Measurements from ENCODE around the gene CXorf38.
"Not testable (repeated sequence)": the region's sequence is repeated elsewhere in the genome, so short reads cannot be mapped to it uniquely, and the experiment has no call there.

CXorf38 gene

DNA sequence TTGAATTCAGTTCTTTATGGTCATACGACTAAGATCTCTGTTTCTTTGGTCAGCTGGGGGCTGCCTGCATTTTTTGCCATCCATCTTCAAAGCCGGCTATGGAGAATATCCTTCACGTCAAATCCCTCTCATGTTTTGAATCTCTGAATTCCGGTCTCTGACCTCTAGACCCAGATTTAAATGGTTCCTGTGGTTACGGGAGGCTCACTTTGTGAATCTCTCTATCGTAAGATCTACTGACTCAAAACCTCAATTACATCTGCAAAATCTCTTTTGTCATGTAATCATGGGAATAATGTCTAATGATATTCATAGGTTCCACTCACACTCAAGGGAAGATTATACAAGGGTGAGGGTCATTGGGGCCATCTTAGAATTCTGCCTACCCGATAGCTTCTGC is 29.8 kb downstream of the CXorf38 start:
- TF ChIP-seq, protein P1, sequence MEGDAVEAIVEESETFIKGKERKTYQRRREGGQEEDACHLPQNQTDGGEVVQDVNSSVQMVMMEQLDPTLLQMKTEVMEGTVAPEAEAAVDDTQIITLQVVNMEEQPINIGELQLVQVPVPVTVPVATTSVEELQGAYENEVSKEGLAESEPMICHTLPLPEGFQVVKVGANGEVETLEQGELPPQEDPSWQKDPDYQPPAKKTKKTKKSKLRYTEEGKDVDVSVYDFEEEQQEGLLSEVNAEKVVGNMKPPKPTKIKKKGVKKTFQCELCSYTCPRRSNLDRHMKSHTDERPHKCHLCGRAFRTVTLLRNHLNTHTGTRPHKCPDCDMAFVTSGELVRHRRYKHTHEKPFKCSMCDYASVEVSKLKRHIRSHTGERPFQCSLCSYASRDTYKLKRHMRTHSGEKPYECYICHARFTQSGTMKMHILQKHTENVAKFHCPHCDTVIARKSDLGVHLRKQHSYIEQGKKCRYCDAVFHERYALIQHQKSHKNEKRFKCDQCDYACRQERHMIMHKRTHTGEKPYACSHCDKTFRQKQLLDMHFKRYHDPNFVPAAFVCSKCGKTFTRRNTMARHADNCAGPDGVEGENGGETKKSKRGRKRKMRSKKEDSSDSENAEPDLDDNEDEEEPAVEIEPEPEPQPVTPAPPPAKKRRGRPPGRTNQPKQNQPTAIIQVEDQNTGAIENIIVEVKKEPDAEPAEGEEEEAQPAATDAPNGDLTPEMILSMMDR (IDR thresholded peaks at IDR 0.05; ENCODE audit: insufficient read depth, low read depth, low read length, missing control alignments): no peak

DNA sequence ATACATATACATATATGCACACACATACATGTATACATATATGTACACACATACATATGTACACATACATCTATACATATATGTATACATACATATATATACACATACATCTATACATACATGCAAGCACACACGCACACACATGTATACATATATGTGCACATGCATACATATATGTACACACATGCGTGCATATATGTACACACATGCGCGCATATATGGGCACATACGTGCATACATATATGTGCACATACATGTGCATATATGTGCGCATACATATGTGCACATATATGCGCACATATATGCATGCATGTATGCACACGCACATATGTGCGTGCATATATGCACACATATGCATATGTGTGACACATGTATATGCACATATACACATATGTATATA is 31.4 kb downstream of the CXorf38 start:
- no peak overlapping the region for H3K4me3 ChIP-seq (ENCODE audit: low read length)
- TF ChIP-seq, protein P1 (IDR thresholded peaks at IDR 0.05; ENCODE audit: insufficient read depth, low read depth, low read length, missing control alignments): no peak
- no peak for DNase-seq (ENCODE audit: low read depth)

More for the DNA sequence above, 29.8 kb downstream of the CXorf38 start:
- H3K4me3 ChIP-seq (ENCODE audit: low read length): no peak overlapping the region
- DNase-seq (ENCODE audit: low read depth): no peak

DNA sequence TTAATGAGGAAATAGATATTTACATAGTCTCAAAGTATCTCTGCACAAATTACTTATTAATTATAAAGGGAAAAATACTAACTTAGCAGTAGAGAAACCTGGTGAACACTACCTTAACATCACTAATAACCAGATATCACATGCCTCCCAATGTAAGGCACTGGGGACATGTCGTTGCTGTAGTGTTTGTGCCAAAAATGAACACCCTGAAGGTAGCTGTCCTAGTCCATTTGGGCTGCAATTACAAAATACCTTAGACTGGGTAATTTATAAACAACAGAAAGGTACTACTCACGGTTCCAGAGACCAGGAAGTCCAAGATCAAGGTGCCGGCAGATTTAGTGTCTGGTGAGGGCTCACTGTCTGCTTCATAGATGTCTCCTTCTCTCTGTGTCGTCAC is 34.9 kb downstream of the CXorf38 start:
- TF ChIP-seq, protein P1 (IDR thresholded peaks at IDR 0.05; ENCODE audit: insufficient read depth, low read depth, low read length, missing control alignments): no peak
- no peak for DNase-seq (ENCODE audit: low read depth)
- no peak overlapping the region for H3K4me3 ChIP-seq (ENCODE audit: low read length)

DNA sequence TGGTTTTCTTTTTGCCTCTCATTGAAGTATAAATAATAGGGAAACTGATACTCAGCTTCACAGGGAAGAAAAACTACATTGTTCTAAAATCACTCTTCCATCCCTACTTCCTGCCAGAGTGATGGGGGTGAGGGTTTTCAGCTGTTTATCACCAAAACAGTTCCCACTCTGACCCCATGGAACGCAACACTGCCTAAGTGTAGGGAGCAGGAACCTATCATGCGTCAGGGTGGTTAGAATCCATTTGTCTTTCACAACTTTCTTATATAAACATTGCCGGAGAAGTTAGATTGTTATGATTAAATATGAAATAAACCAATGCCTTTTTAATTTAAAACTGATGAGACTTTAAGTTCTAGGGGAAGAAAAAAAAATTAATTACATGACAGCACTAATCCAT is 40.0 kb downstream of the CXorf38 start:
- no peak for DNase-seq (ENCODE audit: low read depth)
- TF ChIP-seq, protein P1 (IDR thresholded peaks at IDR 0.05; ENCODE audit: insufficient read depth, low read depth, low read length, missing control alignments): no peak
- no peak overlapping the region for H3K4me3 ChIP-seq (ENCODE audit: low read length)

DNA sequence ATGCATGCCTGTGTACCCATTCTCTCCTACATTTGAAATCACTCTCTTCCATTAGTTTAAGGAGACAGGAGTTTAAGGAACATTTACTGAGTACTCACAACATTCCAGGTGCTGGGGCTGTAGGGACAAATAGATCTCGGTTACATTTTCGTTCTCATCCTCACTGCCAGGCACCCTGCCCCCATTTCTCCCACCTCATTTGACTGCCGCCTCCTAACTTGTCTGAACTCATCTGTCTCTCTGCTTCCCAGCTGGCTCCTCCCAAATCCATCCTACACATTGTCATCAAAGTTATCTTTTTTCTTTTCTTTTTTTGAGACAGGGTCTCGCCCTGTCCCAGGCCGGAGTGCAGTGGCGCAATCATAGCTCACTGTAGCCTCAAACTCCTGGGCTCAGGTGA is 43.9 kb downstream of the CXorf38 start:
- TF ChIP-seq, protein P1 (IDR thresholded peaks at IDR 0.05; ENCODE audit: insufficient read depth, low read depth, low read length, missing control alignments): no peak
- no peak for DNase-seq (ENCODE audit: low read depth)
- no peak overlapping the region for H3K4me3 ChIP-seq (ENCODE audit: low read length)

DNA sequence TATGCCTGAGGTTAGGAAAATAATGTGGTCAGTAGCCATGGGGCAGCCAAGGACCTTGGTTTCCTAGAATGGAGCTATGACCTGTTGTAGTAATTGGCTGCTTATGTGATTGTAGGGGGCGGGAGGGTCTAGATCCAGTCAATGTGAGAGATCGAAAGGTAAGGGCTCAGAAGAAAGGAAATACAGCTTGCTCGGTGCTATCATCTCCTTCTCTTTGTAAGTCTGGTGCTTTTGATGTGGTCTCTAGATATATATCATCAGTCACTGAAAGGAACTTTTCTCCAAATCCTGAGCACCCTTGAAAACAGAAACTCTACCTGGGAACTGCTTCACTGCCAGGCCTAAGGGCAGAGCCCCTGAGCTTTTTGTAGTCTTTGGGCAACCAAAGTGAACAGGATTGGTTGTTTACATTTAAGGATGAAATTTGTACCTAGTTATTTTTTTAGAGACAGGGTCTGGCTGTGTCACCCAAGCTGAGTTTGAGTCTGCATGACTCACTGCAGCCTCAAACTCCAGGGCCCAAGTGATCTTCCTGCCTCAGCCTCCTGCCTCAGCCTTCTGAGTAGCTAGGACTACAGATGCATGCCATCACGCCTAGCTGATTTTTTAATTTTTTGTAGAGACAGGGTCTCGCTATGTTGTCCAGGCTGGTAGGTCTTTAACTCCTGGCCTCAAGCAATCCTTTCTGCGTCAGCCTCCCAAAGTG is 57.6 kb downstream of the CXorf38 start:
- H3K4me3 ChIP-seq (ENCODE audit: low read length); DNase-seq (ENCODE audit: low read depth): not testable (repeated sequence)

DNA sequence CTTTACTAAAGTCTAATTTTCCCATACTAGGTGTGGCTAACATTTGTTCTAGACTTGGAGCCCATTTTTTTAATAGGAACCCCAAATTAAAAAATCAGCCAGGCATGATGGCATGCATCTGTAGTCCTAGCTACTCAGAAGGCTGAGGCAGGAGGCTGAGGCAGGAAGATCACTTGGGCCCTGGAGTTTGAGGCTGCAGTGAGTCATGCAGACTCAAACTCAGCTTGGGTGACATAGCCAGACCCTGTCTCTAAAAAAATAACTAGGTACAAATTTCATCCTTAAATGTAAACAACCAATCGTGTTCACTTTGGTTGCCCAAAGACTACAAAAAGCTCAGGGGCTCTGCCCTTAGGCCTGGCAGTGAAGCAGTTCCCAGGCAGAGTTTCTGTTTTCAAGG is 59.7 kb downstream of the CXorf38 start:
- DNase-seq (ENCODE audit: low read depth); H3K4me3 ChIP-seq (ENCODE audit: low read length): not testable (repeated sequence)

DNA sequence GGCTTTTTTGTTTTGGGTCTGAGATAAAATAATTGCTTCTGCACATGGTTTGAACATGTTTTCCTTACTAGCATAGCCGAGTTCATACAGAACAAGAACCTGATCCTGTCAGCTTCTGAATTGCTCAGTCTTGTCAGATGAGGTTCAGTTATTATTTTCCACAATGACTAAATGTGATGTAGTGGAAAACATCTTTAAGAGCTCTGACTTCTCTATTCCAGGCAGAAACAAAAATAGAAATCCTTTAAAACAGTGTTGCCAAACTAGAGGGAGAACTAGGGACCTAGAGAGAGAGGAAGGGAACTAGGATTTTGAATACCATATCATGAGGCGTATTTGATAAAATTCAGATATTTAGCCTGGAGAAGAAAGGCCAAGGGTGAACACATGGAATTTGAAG is 64.5 kb downstream of the CXorf38 start:
- DNase-seq (ENCODE audit: low read depth): no peak
- H3K4me3 ChIP-seq (ENCODE audit: low read length): no peak overlapping the region
- TF ChIP-seq, protein P1 (IDR thresholded peaks at IDR 0.05; ENCODE audit: insufficient read depth, low read depth, low read length, missing control alignments): no peak

DNA sequence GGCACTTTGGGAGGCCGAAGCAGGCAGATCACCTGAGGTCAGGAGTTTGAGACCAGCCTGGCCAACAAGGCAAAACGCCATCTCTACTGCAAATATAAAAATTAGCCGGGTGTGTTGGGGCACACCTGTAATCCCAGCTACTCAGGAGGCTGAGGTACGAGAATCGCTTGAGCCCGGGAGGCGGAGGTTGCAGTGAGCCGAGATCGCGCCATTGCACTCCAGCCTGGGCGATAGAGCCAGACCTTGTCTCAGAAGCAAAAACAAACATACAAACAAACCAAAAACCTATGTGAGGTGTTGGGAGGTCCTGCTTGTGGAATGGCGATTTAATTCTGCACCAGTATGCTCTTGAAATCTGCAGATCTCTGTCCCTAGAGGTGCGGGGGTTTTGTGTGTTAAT is 65.2 kb downstream of the CXorf38 start:
- H3K4me3 ChIP-seq (ENCODE audit: low read length): not testable (repeated sequence)

More for the DNA sequence above, 65.2 kb downstream of the CXorf38 start:
- not testable (repeated sequence) for DNase-seq (ENCODE audit: low read depth)

Data from epithelial cell of esophagus (primary cell).